PC-3 (cell line): ENCODE results near the gene PMFBP1. TPM values are rescaled to one million over a fixed set of nuclear protein-coding genes. Genes with fewer than 3 reads are reported as not detected.

ENCODE experiments used
- ATAC-seq: fragments of 200-7000 bp; cut with Tn5 transposase; 2 replicates; pipeline ENCODE4 v1.9.1; 2020; ENCODE audit warnings: mild to moderate bottlenecking, moderate library complexity
- BruUV-seq: library from RNA; stranded (reverse); fragments of 400-500 nt; replicated peaks from 2 replicates; lab custom pipeline; 2021; lab: Mats Ljungman, UMichigan
- CTCF ChIA-PET: fragments of 300-600 bp; sonication (Branson Sonifier 250); formaldehyde crosslinking; loops from one replicate; lab custom pipeline; 2022; ENCODE audit warnings: antibody characterized with exemption; lab: Charles Lee
- POLR2A ChIA-PET: fragments of 300-600 bp; sonication (Branson Sonifier 250); formaldehyde crosslinking; loops from one replicate; lab custom pipeline; 2022; ENCODE audit warnings: antibody characterized with exemption; ENCODE audit not compliant: unreplicated experiment; lab: Charles Lee
- DNase-seq: peaks from one replicate; pipeline ENCODE4 v3.0.0-alpha.2; 2015
- H2AFZ ChIP-seq: fragments of 300-600 bp; sonication (generic); 2 replicates; pipeline ENCODE4 v1.6.0; 2016; ENCODE audit warnings: antibody characterized with exemption, low read length
- H3F3A ChIP-seq: fragments of 300-600 bp; sonication (generic); one replicate; pipeline ENCODE4 v1.6.0; 2017; ENCODE audit warnings: antibody characterized with exemption, low read length, control low read depth, mild to moderate bottlenecking; ENCODE audit not compliant: unreplicated experiment
- H3K27ac ChIP-seq: fragments of 300-600 bp; sonication (generic); 2 replicates; pipeline ENCODE4 v1.5.1; 2016; ENCODE audit warnings: mild to moderate bottlenecking, low read length
- H3K27me3 ChIP-seq: fragments of 300-600 bp; sonication (generic); 2 replicates; pipeline ENCODE4 v1.6.1; 2016; ENCODE audit warnings: low read length, mixed read lengths
- H3K36me3 ChIP-seq: fragments of 300-600 bp; sonication (generic); 2 replicates; pipeline ENCODE4 v1.6.1; 2016; ENCODE audit warnings: low read depth, mixed run types, low read length, mixed read lengths
- H3K4me1 ChIP-seq: fragments of 300-600 bp; sonication (generic); 2 replicates; pipeline ENCODE4 v1.5.1; 2016; ENCODE audit warnings: low read length; ENCODE audit not compliant: insufficient read depth
- H3K4me2 ChIP-seq: fragments of 300-600 bp; sonication (generic); 2 replicates; pipeline ENCODE4 v1.6.0; 2016; ENCODE audit warnings: low read length
- H3K4me3 ChIP-seq: fragments of 300-600 bp; sonication (generic); 2 replicates; pipeline ENCODE4 v1.5.1; 2016; ENCODE audit warnings: mild to moderate bottlenecking, low read length, mixed read lengths
- H3K79me2 ChIP-seq: fragments of 300-600 bp; sonication (generic); 2 replicates; pipeline ENCODE4 v1.6.1; 2017; ENCODE audit warnings: low read length, mixed read lengths
- H3K9ac ChIP-seq: fragments of 300-600 bp; sonication (generic); 2 replicates; pipeline ENCODE4 v1.6.0; 2016; ENCODE audit warnings: mild to moderate bottlenecking, low read length
- H3K9me2 ChIP-seq: fragments of 300-600 bp; sonication (generic); replicated peaks from 2 replicates; pipeline ENCODE4 v1.6.1; 2016; ENCODE audit warnings: mixed run types, low read length, mixed read lengths
- H3K9me3 ChIP-seq: fragments of 300-600 bp; sonication (generic); 2 replicates; pipeline ENCODE4 v1.6.1; 2016; ENCODE audit warnings: low read length, mixed read lengths
- H4K20me1 ChIP-seq: fragments of 300-600 bp; sonication (generic); 2 replicates; pipeline ENCODE4 v1.6.1; 2016; ENCODE audit warnings: low read length, mixed read lengths
- EZH2 ChIP-seq: fragments of 300-600 bp; sonication (generic); IDR thresholded peaks from one replicate; pipeline ENCODE4 v1.6.1; 2017; ENCODE audit warnings: antibody characterized with exemption, mild to moderate bottlenecking, low read length; ENCODE audit not compliant: unreplicated experiment
- EZH2phosphoT487 ChIP-seq: fragments of 300-600 bp; sonication (generic); IDR thresholded peaks from 2 replicates; pipeline ENCODE4 v1.6.1; 2018; ENCODE audit warnings: mild to moderate bottlenecking, antibody characterized with exemption, low read length, borderline replicate concordance
- intact Hi-C: fragments of 100-400 bp; cut with micrococcal nuclease; formaldehyde crosslinking; loops from 2 replicates; pipeline ENCODE4 v1.9.0; 2023
- total RNA-seq: library from RNA; depleted of rRNA; stranded (reverse); fragments of >200 nt; gene quantifications from 2 replicates; pipeline ENCODE4 v1.2.3, GENCODE V29; 2014
- TF ChIP-seq, protein P1 (sequence below): fragments of 300-600 bp; sonication (generic); conservative IDR thresholded peaks from 2 replicates; pipeline ENCODE4 v1.5.1; 2017; ENCODE audit warnings: antibody characterized with exemption, low read depth, mild to moderate bottlenecking, low read length

PMFBP1 gene
- total RNA-seq, 1 experiment from 2014 or later, result 1.2 TPM

DNA sequence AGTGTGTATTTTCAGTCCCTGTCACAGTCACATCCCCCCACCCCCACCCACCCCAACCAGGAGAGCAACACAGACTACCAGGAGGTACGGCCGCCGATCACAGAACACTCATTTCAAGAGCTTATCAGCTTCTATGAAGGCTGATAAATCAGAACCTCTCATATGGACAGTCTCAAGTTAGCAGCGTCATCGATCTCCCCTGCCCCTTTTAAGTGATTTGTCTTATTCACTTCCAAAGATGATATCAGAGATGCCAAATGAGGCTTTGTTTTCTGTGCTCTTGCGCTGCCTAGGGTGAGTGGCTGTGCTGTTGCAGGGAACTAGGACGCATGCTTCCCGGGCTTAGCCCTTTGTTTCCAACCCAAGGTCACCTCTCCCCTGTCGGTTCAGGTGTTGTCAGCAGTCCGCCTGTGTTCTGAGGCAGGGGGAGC is 26.8 kb upstream of the PMFBP1 start:
- Histone ChIP-seq H2AFZ (no peak overlapping the region), H3K9me3 (no peaks in the 10 kb centered on the region), H3K4me2 (no peak overlapping the region), H4K20me1 (no peaks in the 10 kb centered on the region), H3K79me2 (no peaks in the 10 kb centered on the region), H3K4me1 (peaks cover 21% of the 10 kb centered on the region), H3K27me3 (no peaks in the 10 kb centered on the region), H3K4me3 (no peak overlapping the region), H3K27ac (no peak overlapping the region), H3K9me2 (no peaks in the 10 kb centered on the region), H3K9ac (no peak overlapping the region), H3F3A (no peaks in the 10 kb centered on the region), H3K36me3 (no peaks in the 10 kb centered on the region)
- intact Hi-C loops, result no loop called here
- ATAC-seq (no peak), DNase-seq (no peak)
- ChIA-PET CTCF (no interaction called here), POLR2A (no interaction called here)
- TF ChIP-seq, protein P1, sequence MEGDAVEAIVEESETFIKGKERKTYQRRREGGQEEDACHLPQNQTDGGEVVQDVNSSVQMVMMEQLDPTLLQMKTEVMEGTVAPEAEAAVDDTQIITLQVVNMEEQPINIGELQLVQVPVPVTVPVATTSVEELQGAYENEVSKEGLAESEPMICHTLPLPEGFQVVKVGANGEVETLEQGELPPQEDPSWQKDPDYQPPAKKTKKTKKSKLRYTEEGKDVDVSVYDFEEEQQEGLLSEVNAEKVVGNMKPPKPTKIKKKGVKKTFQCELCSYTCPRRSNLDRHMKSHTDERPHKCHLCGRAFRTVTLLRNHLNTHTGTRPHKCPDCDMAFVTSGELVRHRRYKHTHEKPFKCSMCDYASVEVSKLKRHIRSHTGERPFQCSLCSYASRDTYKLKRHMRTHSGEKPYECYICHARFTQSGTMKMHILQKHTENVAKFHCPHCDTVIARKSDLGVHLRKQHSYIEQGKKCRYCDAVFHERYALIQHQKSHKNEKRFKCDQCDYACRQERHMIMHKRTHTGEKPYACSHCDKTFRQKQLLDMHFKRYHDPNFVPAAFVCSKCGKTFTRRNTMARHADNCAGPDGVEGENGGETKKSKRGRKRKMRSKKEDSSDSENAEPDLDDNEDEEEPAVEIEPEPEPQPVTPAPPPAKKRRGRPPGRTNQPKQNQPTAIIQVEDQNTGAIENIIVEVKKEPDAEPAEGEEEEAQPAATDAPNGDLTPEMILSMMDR, result no peak
- TF ChIP-seq EZH2phosphoT487, result no peak
- TF ChIP-seq EZH2, result no peak
- BruUV-seq, result no TSS peak

DNA sequence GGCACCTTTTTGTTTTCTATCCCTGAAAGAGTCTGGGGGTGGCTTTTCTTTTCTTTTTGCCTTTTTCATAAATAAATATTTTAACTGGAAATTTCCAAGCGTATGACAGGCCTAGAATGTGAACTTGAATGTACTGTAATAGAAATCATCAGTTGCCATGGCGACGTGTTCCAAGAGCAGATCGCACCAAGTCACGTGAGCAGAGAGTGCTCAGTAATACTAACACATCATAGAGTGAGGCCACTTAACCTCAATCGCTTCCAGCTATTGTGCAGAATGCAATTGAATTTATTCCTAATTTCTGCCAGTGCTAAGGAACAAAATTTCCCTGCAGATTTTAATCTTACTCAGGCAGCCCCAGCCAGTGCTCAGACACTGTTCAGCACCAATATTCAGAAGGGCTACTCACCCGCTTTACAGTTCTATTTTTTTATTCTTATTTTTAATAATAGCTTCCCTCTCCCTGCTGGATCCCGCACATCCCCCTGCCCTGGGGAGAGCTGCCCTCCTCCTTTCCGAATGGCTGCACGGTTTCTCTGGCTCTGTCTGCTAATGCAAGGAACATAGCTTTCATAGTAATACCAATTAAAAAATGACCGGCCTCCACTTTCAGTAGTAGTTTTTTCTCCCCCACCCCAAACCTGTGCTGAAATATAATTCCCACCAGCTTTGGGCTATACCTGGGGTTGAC is 26.2 kb upstream of the PMFBP1 start:
- H3K27ac ChIP-seq, result no peak overlapping the region
- ATAC-seq, result no peak
- CTCF ChIA-PET, result no interaction called here

DNA sequence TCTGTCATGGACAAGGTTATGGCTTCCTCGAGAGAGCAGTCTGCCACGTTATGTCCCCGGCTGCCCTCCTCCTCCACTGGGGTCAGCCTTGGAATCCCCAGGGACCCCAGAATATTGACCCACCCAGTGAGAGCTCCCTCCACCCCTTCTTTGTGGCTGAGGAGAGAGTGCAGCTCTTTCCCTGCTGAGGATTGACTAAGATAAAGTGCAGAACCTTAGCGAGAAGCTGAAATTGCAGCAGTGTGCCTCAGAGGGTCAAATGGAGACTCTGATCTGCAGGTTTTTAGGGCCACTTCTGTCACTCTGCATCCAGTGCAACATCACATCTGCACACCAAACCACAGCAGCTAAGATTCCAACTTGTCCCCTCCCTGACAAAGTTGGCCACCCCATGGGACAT is 25.6 kb upstream of the PMFBP1 start:
- BruUV-seq, result no TSS peak

More for the DNA sequence above, 26.2 kb upstream of the PMFBP1 start:
- no peak overlapping the region for H3K9ac ChIP-seq
- POLR2A ChIA-PET, result no interaction called here
- no peak for DNase-seq
- H3F3A ChIP-seq, result no peaks in the 10 kb centered on the region
- H3K4me2 ChIP-seq, result no peak overlapping the region
- TF ChIP-seq EZH2, result no peak
- TF ChIP-seq EZH2phosphoT487, result no peak
- TF ChIP-seq, protein P1, result no peak
- no peak overlapping the region for H3K4me3 ChIP-seq
- no peak overlapping the region for H2AFZ ChIP-seq
- no peaks in the 10 kb centered on the region for H3K27me3 ChIP-seq
- no peaks in the 10 kb centered on the region for H3K9me3 ChIP-seq
- intact Hi-C loops, result no loop called here
- peaks cover 15% of the 10 kb centered on the region for H3K4me1 ChIP-seq
- no peaks in the 10 kb centered on the region for H4K20me1 ChIP-seq
- no peaks in the 10 kb centered on the region for H3K9me2 ChIP-seq
- H3K79me2 ChIP-seq, result no peaks in the 10 kb centered on the region
- BruUV-seq, result no TSS peak
- H3K36me3 ChIP-seq, result no peaks in the 10 kb centered on the region

More for the DNA sequence above, 25.6 kb upstream of the PMFBP1 start:
- ChIA-PET POLR2A (no interaction called here), CTCF (no interaction called here)
- Histone ChIP-seq H3F3A (no peaks in the 10 kb centered on the region), H3K4me3 (no peak overlapping the region), H3K9ac (no peak overlapping the region), H3K4me2 (no peak overlapping the region), H3K9me2 (no peaks in the 10 kb centered on the region), H3K27ac (no peak overlapping the region), H3K36me3 (no peaks in the 10 kb centered on the region), H4K20me1 (no peaks in the 10 kb centered on the region), H3K27me3 (no peaks in the 10 kb centered on the region), H3K79me2 (no peaks in the 10 kb centered on the region), H3K4me1 (peaks cover 8% of the 10 kb centered on the region), H2AFZ (no peak overlapping the region), H3K9me3 (no peaks in the 10 kb centered on the region)
- intact Hi-C loops, result no loop called here
- DNase-seq, result no peak
- TF ChIP-seq, protein P1, result no peak
- TF ChIP-seq EZH2phosphoT487, result no peak
- no peak for TF ChIP-seq EZH2
- ATAC-seq, result no peak
